Suppressor macrophage treated with lipopolysaccharide for 1 hour (primary cell): Measurements from ENCODE around the gene AARS2.
A peak's percentile ranks its signal among the peaks of the same experiment; 100 is the strongest.

Experiments
- DNase-seq, 3 donors: peaks; one replicate each; pipeline ENCODE4 v3.0.0-alpha.2; 2020 to 2022

The AARS2 gene

DNA sequence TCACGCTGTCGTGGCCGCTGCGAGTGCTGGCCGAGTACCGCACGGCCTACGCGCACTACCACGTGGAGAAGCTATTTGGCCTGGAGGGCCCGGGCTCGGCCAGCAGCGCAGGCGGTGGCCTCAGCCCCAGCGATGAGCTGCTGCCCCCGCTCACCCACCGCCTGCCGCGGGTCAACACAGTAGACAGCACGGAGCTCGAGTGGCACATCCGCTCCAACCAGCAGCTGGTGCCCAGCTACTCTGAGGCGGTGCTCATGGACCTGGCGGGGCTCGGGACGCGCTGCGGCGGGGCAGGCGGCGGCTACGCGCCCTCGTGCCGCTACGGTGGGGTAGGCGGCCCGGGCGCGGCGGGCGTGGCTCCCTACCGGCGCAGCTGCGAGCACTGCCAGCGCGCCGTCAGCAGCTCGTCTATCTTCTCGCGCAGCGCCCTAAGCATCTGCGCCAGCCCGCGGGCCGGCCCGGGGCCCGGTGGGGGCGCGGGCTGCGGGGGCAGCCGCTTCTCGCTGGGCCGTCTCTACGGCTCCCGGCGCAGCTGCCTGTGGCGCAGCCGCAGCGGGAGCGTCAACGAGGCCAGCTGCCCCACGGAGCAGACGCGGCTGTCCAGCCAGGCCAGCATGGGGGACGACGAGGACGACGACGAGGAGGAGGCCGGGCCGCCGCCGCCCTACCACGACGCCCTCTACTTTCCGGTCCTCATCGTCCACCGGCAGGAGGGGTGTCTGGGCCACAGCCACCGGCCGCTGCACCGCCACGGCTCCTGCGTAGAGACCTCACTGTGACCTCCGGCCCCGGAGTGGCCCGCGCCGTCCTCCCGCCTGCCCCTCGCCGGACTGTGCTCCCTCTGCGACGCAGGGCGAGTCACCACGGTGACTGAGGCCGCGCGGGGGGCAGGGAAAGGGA, 37.1 kb downstream of the AARS2 start:
- DNase-seq, result peak in 1 of 3 donors; percentile 53

DNA sequence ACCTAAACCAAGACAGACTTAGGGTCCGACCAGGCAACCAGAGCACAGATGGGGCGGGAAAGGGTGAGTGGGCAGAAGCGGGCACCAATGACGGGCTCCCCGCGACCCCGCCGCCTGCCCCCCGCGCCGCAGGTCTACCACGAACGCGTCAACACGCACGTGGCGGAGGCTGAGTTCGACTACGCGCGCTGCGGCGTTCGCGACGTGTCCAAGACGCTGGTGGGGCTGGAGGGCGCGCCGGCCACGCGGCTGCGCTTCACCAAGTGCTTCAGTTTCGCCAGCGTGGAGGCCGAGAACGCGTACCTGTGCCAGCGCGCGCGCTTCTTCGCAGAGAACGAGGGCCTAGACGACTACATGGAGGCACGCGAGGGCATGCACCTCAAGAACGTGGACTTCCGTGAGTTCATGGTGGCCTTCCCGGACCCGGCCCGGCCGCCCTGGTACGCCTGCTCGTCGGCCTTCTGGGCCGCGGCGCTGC, 37.8 kb downstream of the AARS2 start:
- DNase-seq, result no peak

DNA sequence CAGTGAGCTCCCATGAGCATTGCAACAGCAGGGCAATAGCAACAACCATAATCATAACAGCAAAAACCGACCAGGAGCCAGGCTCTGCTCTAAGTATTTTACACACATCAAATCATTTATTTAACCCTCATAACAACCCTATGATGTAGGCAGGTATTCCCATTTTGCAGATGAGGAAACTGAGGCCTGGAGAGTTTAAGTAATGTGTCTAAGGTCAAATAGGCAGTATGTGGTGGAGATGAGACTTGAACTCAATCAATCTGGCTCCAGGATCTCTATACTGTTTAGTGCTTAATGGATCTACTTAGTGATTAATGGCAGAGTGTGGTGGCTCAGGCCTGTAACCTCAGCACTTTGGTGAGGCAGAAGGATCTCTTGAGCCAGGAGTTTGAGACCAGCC, 39.5 kb downstream of the AARS2 start:
- DNase-seq, result no peak

DNA sequence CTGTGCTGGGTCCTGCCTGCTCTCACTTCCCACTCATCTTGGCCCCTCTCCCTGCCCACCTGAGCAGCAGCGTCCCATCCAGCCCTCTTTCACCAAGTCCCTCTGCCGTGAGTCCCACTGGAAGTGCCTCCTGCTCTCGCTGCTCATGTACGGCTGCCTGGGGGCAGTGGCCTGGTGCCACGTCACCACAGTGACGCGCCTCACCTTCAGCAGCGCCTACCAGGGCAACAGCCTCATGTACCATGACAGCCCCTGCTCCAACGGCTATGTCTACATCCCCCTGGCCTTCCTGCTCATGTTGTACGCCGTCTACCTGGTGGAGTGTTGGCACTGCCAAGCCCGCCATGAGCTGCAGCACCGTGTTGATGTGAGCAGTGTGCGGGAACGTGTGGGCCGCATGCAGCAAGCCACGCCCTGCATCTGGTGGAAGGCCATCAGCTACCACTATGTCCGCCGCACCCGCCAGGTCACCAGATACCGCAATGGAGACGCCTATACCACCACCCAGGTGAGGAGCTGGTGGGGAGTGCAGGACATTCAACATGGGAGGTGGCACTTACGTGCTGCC, 40.1 kb downstream of the AARS2 start:
- DNase-seq, result no peak

DNA sequence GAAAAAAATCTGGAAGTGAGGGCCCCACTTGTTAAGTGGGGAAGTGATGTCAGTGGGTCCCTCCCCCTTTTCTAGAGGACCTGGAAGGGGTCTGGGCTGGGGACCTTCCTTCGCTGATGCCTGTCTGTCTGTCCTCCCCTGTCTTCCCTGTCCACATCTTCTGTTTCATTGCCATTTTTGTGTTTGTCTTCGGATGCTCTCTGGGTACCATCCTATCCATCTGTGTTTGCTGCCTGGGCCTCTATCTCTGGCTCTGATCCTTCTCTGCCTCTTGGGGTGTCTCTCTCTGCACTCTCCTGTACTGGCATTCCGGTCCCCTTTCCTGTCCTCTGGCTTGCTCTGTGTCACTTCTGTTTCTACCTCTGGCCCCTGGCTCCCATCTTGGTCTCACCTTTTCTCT, 40.6 kb downstream of the AARS2 start:
- no peak for DNase-seq

DNA sequence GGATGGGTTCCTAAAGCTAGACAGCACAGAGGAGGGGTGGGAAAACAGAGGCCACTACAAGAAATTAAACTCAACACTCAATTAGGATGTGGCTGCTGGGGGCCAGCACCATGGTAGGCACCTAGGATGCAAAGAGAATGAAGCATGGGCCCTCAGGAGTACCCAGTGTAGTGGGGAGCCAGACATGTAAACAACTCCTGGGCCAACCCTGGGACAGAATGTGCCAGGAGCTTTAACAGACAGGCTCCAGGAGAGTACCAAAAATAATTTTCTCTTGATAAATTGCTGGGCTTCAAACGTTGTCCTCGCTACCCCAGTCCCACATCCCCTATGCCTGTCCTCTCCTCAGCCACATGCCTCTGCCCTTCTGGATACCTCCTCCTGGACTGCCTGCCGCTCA, 41.2 kb downstream of the AARS2 start:
- no peak for DNase-seq

DNA sequence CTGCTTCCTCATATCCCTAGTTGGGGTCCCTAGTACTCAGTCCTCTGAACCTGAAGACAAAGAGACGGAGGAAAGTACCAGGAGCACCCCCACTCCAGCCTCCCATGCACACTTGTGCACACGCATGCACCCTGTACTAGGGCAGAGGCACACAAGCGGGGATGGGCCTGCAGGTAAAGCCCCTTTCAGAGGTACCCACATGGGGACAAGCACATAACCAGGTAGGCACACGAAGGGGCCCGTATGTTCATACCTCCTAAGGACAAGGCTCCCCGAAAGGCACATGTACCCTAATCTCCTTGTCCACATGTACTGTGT, 41.8 kb downstream of the AARS2 start:
- no peak for DNase-seq

DNA sequence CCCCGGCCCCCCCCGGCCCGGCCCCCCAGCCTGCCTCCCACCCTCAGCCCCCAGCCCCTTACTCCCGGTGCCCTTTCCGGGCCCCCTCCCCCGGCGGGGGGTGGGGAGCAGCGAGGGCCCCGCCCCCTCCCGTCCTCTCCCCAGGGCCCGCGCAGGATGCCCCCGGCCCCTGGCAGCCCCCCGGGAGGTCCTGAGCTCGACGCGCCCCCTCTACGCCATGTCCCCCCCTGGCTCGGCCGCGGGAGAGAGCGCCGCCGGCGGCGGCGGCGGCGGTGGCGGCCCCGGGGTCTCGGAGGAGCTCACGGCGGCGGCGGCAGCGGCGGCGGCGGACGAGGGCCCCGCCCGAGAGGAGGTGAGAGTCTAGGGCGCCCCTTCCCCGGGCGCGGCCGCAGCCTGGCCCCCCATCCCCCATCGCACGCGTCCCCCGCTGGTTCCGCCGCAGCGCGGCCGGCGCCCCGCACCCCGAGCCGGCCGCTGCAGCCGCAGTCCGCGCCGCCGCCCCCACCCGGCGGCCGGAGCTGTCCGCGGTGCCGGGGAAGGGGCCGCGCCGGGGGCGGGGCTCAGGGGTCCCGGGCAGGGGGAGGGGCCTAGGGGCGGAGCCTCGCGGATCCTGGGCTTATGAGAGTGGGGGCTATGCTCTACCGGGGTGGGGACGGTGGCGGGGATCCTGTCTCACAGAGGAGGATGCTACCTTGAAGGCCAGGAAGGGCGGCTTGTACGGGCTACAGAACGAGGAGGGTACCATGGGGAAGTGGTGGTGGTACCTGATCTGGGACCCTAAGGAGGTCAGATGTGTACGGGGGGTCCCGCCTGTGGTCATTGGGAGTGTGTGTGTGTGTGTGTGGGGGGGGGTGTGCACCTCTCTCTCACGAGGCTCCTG, 42.4 kb downstream of the AARS2 start:
- no peak for DNase-seq

DNA sequence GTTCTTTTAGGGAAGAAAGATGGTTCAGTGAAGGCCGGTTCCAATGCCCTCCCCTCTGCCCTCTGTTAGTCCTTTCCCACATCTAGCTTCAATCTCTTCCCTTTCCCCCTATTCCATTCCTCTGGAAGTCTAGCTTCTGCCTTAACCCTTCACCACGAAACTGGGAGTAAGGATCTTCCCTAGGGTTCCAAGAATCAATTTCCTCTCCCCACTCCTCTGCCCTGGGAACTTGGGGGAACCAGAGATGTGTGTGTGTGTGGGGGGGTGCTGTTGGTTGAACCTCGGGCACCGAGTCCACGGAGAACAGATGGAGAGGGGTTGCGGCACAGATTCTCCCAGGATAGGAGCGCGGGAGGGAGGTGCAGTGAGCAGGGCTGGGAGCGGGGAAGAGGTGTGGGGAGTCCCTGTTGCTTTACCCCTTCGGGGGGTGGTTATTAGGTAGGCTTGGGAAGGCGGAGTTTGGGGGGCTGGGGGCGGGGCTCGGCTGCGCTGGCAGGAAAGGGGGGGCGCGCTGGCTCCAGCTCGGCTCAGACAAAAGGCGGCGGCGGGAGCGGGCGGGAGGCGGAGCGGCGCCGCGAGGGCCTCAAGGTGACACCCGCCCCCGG, 43.1 kb downstream of the AARS2 start, which contains the start of gene TMEM151B:
TMEM151B (plus strand) TSS at position 530 of the 605 bp plus-strand sequence. CDS start 293 bp downstream, outside the sequence.
- no peak for DNase-seq

DNA sequence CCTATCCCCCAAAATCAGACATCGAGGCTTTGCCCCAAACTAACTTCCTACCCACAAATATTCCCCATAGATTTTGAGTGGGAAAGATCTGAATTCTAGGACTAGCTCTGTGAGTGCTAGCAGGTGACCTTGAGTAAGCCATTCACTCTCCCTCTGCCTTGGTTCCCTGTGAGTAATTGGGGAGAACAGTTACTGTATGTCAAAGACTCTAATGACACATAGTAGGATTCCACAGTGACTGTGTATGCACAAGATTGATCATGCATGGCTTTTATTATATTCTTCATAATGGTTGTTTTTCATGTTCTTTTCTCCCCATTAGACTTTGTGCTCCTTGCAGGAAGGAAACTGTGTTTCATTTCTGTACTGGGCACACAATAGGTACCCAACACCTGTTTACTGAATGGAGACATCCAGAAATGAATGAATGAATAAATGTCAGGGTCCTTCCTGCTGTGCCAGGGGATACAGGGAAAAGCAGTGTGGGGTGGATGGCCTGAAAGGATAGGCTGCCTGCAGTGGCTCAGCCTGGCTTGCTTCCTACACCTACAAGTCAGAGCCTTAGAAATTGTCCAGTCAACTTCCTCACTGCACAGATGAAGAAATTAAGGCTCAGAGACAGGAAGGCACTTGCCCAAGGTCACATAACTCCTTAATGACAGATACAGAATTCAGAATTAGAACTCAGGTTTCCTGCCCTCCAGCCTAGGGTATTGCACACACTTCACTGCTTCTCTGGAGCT, 43.8 kb downstream of the AARS2 start:
- peak; percentile 58 to 81 (median 66) for DNase-seq

DNA sequence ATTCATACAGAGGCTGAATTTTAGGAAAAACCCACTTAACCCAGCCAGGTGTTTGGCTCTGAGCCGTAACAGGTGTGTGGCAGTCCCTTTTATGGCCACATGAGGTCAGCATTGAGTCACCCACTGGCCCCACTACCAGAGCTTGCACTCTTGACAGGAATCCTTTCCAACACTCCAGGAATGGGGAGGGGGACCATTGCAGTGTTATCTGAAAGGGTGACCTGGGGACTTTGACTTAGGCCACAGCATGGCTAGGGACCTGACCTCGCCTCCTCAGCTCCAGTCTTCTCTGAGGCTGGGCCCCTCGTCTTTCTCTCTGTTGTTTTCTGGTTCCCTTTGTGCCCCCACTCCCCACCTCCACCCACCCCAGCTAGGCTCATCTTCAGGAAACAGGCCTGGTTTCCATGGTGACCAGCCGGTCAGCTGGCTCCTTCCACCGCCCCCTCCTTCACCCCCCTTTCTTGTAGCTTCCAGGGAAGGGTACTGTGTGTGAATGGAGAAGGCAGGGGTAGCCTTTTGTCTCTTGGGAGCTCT, 45.0 kb downstream of the AARS2 start:
- DNase-seq, result peak in 2 of 3 donors; percentile 54 to 55

DNA sequence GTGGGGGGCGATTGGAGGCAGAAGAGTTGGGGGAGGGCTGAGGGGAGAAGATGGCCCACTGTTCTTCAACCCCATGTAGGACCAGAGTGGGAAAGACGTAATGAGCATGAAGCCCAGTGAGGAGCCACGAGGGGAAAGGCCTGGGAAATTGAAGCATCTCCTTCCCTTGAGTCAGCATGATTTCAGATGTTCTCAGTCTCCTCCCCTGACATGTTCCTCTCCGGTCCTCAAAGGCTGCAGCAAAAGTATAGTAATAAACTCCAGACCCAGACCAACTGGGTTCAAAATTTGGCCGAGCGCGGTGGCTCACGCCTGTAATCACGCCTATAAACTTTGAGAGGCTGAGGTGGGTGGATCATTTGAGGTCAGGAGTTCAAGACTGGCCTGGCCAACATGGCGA, 45.9 kb downstream of the AARS2 start:
- DNase-seq, result no peak

DNA sequence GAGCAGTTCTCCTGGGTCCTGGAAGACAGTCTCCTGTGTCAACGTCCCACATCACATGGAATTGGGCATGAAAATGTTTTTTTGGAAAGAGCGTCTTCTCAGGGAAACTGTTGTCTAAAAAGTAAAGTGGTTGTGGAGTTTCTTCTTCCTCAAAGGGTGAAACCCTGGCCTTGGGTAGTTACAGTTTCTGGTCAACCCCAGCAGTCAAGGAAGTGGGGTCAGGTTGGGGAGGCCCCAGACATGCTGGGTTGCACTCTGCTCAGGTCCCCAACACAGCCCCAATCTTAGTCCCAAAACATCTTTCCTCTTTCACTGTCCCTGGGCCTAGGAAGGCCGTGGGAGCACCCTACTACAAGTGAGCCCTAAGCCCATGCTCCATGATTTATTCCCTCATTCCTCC, 46.8 kb downstream of the AARS2 start:
- no peak for DNase-seq

DNA sequence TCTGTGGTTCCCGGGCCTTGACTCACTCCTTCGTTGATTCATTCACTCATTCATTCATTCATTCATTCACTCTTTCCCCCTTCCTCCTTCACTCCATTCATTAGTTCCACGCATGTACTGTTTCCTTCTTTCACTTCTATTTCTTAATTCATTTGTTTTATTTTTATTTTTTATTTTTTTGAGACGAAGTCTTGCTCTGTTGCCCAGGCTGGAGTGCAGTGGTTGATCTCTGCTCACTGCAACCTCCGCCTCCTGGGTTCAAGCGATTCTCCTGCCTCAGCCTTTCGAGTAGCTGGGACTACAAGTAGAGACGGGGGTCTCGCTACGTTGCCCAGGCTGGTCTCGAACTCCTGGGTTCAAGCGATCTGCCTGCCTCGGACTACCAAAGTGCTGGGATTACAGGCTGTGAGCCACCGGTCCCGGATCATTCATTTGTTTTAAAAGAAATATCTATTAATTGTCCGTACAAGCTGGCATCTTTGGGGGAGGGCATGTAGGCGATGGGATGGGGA, 47.4 kb downstream of the AARS2 start:
- DNase-seq, result no peak

DNA sequence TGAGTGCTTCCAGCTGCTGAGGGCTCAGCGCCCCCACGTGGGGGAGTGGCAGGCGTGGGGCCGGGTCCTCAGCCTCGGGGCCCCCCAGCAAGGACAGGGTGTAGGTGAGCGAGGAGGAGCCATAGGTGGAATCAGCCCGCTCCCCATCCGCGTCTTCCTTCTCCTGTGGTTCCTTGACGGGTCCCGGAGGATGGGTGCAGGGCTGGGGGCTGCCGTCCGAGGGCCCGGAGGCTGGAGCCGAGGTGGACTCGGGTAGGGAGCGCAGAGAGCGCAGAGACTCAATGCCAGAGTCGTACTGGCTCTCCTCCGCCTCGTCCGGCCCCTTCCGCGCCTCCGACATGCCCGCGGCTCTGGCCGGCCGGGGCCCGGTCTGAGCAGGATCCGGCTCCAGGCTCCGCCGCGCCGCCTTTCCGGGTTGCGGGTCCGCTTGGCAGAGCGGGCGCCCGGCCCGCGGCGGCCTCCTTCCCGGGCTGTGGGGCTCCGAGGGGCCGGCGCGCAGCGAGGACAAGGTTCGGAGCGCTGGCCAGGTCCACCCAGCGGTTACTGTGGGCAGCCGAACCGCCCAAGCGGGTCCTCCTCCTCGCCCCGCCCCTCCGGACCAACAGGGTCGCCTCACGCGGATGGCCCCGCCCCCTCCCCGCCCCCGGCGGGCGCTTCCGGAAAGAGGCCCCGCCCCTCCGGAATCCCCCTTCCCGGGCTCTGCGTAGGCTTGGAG, 48.0 kb downstream of the AARS2 start, which contains the start of gene NFKBIE:
NFKBIE (minus strand) TSS at position 545 of the 715 bp plus-strand sequence; CDS start at position 340, 205 bp downstream.
- peak; percentile 98 to 100 (median 99) for DNase-seq

DNA sequence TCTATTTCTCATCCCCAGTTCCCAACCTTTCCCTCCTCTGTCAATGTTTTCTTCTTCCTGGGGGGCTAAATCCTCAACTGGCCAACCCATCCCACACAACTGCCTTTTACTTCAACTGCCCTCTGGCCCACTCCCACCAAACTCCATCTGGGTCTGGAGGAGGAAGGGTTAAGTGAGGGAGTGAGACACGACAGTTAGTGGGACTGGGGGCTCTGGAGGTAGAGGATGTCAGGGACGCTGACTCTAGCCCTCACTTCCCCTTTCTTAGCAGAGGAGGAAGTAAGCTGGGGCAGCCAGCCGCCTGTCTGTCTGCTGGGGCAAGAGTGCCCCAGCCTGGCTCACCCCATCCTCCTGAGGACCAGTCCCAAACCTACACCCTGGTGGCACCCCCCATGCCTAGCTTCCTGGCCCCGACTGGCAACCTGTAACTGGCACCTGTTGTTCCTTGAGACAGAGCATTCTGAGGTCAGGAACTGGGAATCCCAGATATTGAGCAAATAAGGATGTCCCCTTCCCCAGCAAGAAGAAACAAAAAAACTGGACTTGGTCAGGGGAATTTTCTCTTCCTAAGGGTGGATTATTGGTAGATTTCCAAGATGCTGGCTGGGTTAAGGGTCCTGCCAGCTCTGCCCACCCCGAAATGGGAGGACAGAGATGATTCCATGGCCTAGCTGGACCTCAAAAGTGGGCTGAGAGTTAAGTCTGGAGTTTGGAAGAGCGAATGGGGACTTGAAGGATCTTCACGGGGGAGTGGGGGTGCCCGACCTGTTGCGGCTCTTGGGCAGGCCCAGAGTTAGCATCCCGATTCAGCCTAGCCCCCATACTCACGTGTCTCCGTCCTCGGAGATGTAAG, 48.8 kb downstream of the AARS2 start:
- peak; percentile 81 to 87 (median 86) for DNase-seq

DNA sequence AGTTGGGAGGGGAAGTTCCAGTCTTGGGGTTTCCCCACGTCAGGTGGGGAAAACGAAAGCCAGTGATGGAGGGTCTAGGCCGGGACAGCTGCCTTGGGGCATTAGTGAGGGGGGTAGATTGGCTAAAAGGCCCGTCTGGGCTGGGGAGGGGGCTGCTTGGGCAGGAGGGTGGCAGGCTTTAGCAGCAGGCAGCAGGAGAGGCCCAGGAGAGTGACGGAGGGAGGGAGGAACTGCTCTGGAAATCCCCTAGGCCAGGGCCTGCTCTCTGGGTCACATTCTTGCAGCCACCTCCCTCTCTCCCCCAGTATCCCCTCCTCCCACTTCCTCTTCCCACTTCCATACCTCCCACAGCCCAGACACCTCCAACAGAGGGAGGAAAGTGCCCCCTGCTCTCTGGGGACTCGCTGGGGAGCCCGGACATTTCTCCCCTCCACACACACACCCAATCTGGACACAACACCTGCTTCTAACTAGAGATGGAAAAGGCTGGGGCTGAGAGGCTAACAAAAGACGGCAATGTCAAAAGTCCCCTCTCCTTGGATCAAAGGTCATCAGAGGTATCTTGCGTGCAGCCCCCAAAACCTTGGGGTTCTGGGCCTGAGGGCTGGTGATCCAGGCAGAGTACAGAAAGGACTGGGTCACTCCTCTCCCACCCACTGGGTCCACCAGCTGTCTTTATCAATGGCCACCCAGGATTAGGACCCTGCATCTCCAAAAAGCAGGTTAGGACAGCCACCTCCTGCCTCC, 49.6 kb downstream of the AARS2 start:
- peak; percentile 74 to 86 (median 77) for DNase-seq

DNA sequence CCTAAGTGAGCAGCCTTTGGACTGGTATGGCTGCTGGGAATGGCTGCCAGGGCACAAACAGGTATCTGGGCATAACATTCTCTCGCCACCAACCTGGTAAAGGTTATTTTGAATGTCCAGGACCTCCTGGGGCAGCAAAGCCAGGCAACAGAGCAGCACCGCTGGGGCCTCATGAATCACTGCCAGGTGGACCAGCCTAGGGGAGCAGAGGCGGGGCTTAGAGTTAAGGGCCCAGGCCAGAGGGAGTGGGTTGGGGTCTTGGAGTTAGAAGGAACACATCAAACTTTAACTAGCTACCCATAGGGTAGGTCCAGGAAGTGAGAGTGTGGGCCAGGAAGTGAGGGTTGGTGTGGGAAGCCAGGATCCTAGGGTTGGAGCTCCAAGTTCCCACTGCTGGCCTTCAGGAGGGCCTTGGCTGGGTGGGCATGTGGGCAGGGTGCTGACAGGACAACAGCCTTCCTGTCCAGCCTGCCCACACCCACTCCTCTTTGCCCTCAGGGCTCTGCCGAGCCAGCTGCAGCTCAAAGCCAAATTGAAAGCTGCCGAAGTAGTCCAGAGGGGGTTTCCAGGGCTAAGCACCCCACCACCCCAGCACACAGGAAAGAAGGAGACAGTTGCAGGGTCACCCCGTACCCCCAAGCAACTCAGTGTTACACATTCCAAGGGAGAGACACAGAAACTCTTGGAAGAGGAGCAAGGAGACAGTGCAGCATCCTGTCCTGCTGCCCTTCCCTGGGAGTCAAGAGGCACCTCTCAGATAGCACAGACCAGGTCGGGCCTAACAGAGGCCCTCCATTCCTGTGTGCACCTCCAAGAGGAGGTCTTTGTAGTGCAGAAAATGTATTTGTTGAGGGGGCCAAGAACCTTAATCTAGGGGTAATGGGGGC, 50.4 kb downstream of the AARS2 start:
- peak in 2 of 3 donors; percentile 57 to 69 for DNase-seq
